Activated effector memory CD4-positive, alpha-beta T cell treated with Interleukin-2 at 50 U/mL for 16 hours (primary cell): ENCODE results near the gene USP17L25.
"Not testable (repeated sequence)": the region's sequence is repeated elsewhere in the genome, so short reads cannot be mapped to it uniquely, and the experiment has no call there.

Experiments
- DNase-seq: peaks from one replicate; pipeline ENCODE4 v3.0.0-alpha.2; 2020

Gene USP17L25

GRCh38 chr4:9329611-9330010 is at the start of gene USP17L25:
TSS of gene USP17L25 (plus strand) at chr4:9329911. CDS start at chr4:9329911, 0 bp downstream.
- DNase-seq: not testable (repeated sequence)

DNA sequence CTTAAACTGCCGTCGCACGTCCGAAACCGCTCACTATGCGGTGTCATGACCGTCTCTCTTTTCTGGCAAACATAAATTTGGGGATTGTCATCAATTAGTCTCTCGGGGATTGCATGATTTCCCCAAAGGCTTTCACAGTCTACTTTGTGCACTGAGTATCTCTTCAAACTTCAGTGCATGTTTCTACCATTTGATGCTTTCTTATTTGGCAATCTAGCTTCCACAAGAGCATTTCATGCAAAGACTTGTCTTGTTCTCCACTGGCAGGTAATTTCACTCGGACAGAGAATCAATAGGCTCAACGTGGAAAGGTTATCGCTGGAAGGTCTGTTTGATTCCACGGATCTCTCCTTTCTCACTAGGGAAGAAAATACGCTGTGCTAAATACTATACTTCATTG is 5.5 kb upstream of the USP17L25 start:
- not testable (repeated sequence) for DNase-seq

DNA sequence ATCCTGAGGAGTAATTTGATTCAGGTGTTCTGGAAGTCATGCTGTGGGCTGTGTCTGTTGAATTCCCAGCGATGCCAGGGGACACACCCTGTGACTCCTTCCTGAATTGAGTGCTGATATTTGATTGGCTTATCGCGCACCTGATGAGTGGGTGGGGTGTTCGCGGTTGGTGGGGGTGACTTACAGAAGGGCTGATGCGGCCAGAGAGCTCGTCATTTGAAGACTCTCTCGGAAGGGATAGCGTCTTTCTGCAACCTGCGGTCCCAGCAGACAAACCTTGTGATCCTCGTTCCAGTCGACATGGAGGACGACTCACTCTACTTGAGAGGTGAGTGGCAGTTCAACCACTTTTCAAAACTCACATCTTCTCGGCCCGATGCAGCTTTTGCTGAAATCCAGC is 4.8 kb upstream of the USP17L25 start, which contains the start of gene USP17L24:
Gene USP17L24, plus strand, starts transcription at position 301 of the 400 bp plus-strand sequence. Its CDS starts 0 bp downstream, at position 301.
- DNase-seq: not testable (repeated sequence)

GRCh38 chr4:9334358-9334757 is 4.6 kb downstream of the USP17L25 start, which contains the start of gene USP17L26:
TSS of gene USP17L26 (plus strand) at chr4:9334658. CDS start at chr4:9334658, 0 bp downstream.
- not testable (repeated sequence) for DNase-seq

GRCh38 chr4:9339103-9339502 is 9.4 kb downstream of the USP17L25 start, which contains the start of gene USP17L5:
TSS of gene USP17L5 (plus strand) at chr4:9339403. CDS start at chr4:9339403, 0 bp downstream.
- not testable (repeated sequence) for DNase-seq

DNA sequence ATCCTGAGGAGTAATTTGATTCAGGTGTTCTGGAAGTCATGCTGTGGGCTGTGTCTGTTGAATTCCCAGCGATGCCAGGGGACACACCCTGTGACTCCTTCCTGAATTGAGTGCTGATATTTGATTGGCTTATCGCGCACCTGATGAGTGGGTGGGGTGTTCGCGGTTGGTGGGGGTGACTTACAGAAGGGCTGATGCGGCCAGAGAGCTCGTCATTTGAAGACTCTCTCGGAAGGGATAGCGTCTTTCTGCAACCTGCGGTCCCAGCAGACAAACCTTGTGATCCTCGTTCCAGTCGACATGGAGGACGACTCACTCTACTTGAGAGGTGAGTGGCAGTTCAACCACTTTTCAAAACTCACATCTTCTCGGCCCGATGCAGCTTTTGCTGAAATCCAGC is 14.1 kb downstream of the USP17L25 start, which contains the start of gene USP17L27:
Gene USP17L27, plus strand, starts transcription at position 301 of the 400 bp plus-strand sequence. Its CDS starts 0 bp downstream, at position 301.
- DNase-seq: not testable (repeated sequence)

DNA sequence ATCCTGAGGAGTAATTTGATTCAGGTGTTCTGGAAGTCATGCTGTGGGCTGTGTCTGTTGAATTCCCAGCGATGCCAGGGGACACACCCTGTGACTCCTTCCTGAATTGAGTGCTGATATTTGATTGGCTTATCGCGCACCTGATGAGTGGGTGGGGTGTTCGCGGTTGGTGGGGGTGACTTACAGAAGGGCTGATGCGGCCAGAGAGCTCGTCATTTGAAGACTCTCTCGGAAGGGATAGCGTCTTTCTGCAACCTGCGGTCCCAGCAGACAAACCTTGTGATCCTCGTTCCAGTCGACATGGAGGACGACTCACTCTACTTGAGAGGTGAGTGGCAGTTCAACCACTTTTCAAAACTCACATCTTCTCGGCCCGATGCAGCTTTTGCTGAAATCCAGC is 18.9 kb downstream of the USP17L25 start, which contains the start of gene USP17L28:
Gene USP17L28, plus strand, starts transcription at position 301 of the 400 bp plus-strand sequence. Its CDS starts 0 bp downstream, at position 301.
- DNase-seq: not testable (repeated sequence)

DNA sequence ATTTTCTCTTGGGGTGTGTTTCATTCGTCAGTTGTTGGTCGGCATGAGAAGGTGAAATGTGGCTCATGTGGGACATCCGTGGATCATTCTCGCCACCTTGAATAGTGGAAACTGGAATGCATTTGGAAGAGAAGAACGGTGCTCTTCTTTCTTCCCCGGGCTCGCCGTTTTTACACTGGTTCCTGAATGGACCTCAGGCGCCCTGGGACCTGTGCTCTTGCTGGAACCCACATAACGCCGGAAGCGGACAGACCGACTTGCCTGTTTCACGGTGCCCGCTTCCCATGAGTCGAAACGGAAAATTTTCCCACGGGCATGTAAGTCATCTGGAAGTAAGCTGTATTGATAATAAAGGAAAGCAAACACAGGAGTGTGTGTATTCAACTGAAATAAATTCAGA is 21.2 kb downstream of the USP17L25 start:
- DNase-seq: not testable (repeated sequence)

- not testable (repeated sequence) for DNase-seq
Measured at GRCh38 chr4:9353338-9353737, 23.6 kb downstream of the USP17L25 start, which contains the start of gene USP17L29. TSS of gene USP17L29 (plus strand) at chr4:9353638. CDS start at chr4:9353638, 0 bp downstream.

DNA sequence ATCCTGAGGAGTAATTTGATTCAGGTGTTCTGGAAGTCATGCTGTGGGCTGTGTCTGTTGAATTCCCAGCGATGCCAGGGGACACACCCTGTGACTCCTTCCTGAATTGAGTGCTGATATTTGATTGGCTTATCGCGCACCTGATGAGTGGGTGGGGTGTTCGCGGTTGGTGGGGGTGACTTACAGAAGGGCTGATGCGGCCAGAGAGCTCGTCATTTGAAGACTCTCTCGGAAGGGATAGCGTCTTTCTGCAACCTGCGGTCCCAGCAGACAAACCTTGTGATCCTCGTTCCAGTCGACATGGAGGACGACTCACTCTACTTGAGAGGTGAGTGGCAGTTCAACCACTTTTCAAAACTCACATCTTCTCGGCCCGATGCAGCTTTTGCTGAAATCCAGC is 33.1 kb downstream of the USP17L25 start, which contains the start of gene USP17L30:
Gene USP17L30, plus strand, starts transcription at position 301 of the 400 bp plus-strand sequence. Its CDS starts 0 bp downstream, at position 301.
- DNase-seq: not testable (repeated sequence)

- not testable (repeated sequence) for DNase-seq
Measured at GRCh38 chr4:9379881-9380280, 50.2 kb downstream of the USP17L25 start.
